H1 (cell line): ENCODE results near the gene SPTB. TPM values are rescaled to one million over a fixed set of nuclear protein-coding genes. Genes with fewer than 3 reads are reported as not detected.

Experiments
- CTCF ChIA-PET: fragments of 300-600 bp; sonication (Branson Sonifier 250); formaldehyde crosslinking; loops from one replicate; lab custom pipeline; 2021; ENCODE audit not compliant: partially characterized antibody; lab: Charles Lee
- POLR2A ChIA-PET: fragments of 300-600 bp; sonication (Branson Sonifier 250); formaldehyde crosslinking; loops from one replicate; lab custom pipeline; 2021; ENCODE audit warnings: inconsistent platforms; ENCODE audit not compliant: partially characterized antibody; lab: Charles Lee
- DNase-seq, 2 experiments: peaks; one replicate each; pipeline versions ENCODE4 v3.0.0 to v3.0.0-alpha.2; 2010 to 2022; ENCODE audit warnings: low spot score in 2 of 2, low read depth in 1 of 2, mixed read lengths in 1 of 2
- FAIRE-seq: peaks from 2 replicates; lab custom pipeline; 2011; peaks lifted over from hg19 to GRCh38; lab: Jason Lieb, UNC
- H2AFZ ChIP-seq: 2 replicates; pipeline ENCODE4 v1.8.1; 2012; ENCODE audit warnings: low read length, inconsistent platforms
- H2AK5ac ChIP-seq: 2 replicates; pipeline ENCODE4 v1.6.1; 2013; ENCODE audit warnings: low read depth, low read length
- H2BK120ac ChIP-seq: replicated peaks from 2 replicates; pipeline ENCODE3; 2013; ENCODE audit warnings: low read depth, low read length, inconsistent platforms
- H2BK12ac ChIP-seq: 2 replicates; pipeline ENCODE4 v1.6.1; 2013; ENCODE audit warnings: low read depth, low read length
- H2BK15ac ChIP-seq: 2 replicates; pipeline ENCODE4 v1.6.1; 2013; ENCODE audit warnings: low read length
- H2BK20ac ChIP-seq: 2 replicates; pipeline ENCODE4 v1.6.1; 2013; ENCODE audit warnings: low read length
- H2BK5ac ChIP-seq: 2 replicates; pipeline ENCODE4 v1.6.1; 2013; ENCODE audit warnings: low read depth, low read length
- H3K14ac ChIP-seq: 2 replicates; pipeline ENCODE4 v1.6.1; 2013; ENCODE audit warnings: inconsistent platforms; ENCODE audit not compliant: insufficient read length
- H3K18ac ChIP-seq: 2 replicates; pipeline ENCODE4 v1.6.1; 2013; ENCODE audit warnings: low read length; ENCODE audit errors: extremely low read depth
- H3K23ac ChIP-seq: 2 replicates; pipeline ENCODE4 v1.6.1; 2013; ENCODE audit warnings: inconsistent platforms; ENCODE audit not compliant: insufficient read length
- H3K23me2 ChIP-seq: 2 replicates; pipeline ENCODE4 v1.6.1; 2013; ENCODE audit warnings: low read depth, low read length
- H3K27ac ChIP-seq: 2 replicates; pipeline ENCODE4 v1.6.1; 2011; ENCODE audit warnings: low read depth, low read length, inconsistent platforms
- H3K27me3 ChIP-seq, 4 experiments: replicated peaks in 1 of 4; 1 replicate in 1 of 4; 2 replicates in 3 of 4; pipeline versions ENCODE4 v1.6.1 to v1.8.1; 2011 to 2013; ENCODE audit warnings: low read length in 3 of 4, mild to moderate bottlenecking in 3 of 4, inconsistent platforms in 2 of 4, mixed read lengths in 2 of 4, moderate library complexity in 1 of 4; ENCODE audit not compliant: control insufficient read depth in 3 of 4, insufficient read depth in 3 of 4; ENCODE audit errors: extremely low read depth in 1 of 4
- H3K36me3 ChIP-seq, 4 experiments: 2 replicates each; pipeline versions ENCODE4 v1.6.1 to v1.8.1; 2011 to 2013; ENCODE audit warnings: mild to moderate bottlenecking in 4 of 4, low read length in 3 of 4, moderate library complexity in 2 of 4, control low read depth in 1 of 4, inconsistent platforms in 1 of 4; ENCODE audit not compliant: insufficient read depth in 4 of 4, control insufficient read depth in 2 of 4
- H3K4ac ChIP-seq: replicated peaks from 2 replicates; pipeline ENCODE3; 2013; ENCODE audit warnings: low read length, low read depth, mixed read lengths, inconsistent platforms; ENCODE audit not compliant: insufficient read length
- H3K4me1 ChIP-seq, 4 experiments: replicated peaks in 1 of 4; 1 replicate in 1 of 4; 2 replicates in 3 of 4; pipeline versions ENCODE4 v1.6.1 to v1.8.1; 2011 to 2013; ENCODE audit warnings: low read length in 3 of 4, inconsistent platforms in 2 of 4, mixed read lengths in 1 of 4; ENCODE audit not compliant: insufficient read depth in 4 of 4, control insufficient read depth in 3 of 4
- H3K4me2 ChIP-seq, 2 experiments: 2 replicates each; pipeline versions ENCODE4 v1.6.1 to v1.8.1; 2011 to 2013; ENCODE audit warnings: low read depth in 2 of 2, low read length in 2 of 2, control low read depth in 1 of 2, inconsistent platforms in 1 of 2, mild to moderate bottlenecking in 1 of 2; ENCODE audit not compliant: insufficient read depth in 1 of 2
- H3K4me3 ChIP-seq, 4 experiments: fragments of 200-600, 300-600 bp in 1 of 4; sonication (generic), shearing (Covaris generic), sonication (Bioruptor Twin) in 1 of 4; 2 replicates each; pipeline versions ENCODE4 v1.5.1 to v1.8.1; 2011 to 2016; ENCODE audit warnings: low read length in 4 of 4, low read depth in 3 of 4, control low read depth in 2 of 4, inconsistent platforms in 2 of 4, mild to moderate bottlenecking in 2 of 4, mixed read lengths in 1 of 4, moderate library complexity in 1 of 4; ENCODE audit not compliant: insufficient read depth in 2 of 4; ENCODE audit errors: extremely low read depth in 1 of 4
- H3K56ac ChIP-seq: replicated peaks from 2 replicates; pipeline ENCODE3; 2013; ENCODE audit warnings: low read depth, mild to moderate bottlenecking, mixed read lengths, low read length, inconsistent platforms; ENCODE audit not compliant: insufficient read length
- H3K79me1 ChIP-seq: 2 replicates; pipeline ENCODE4 v1.6.1; 2013; ENCODE audit warnings: low read depth, low read length, control low read depth
- H3K79me2 ChIP-seq, 2 experiments: 2 replicates each; pipeline versions ENCODE4 v1.6.1 to v1.8.1; 2012 to 2013; ENCODE audit warnings: low read length in 2 of 2, mild to moderate bottlenecking in 2 of 2, inconsistent platforms in 1 of 2; ENCODE audit not compliant: insufficient read depth in 2 of 2, control insufficient read depth in 1 of 2
- H3K9ac ChIP-seq, 4 experiments: replicated peaks in 1 of 4; 1 replicate in 1 of 4; 2 replicates in 3 of 4; pipeline versions ENCODE4 v1.6.1 to v1.8.1; 2011 to 2013; ENCODE audit warnings: low read depth in 3 of 4, low read length in 3 of 4, control low read depth in 2 of 4, mild to moderate bottlenecking in 2 of 4, moderate library complexity in 2 of 4, inconsistent platforms in 1 of 4; ENCODE audit errors: extremely low read depth in 1 of 4
- H3K9me3 ChIP-seq, 2 experiments: 2 replicates each; pipeline versions ENCODE4 v1.6.1 to v1.8.1; 2012 to 2013; ENCODE audit warnings: mild to moderate bottlenecking in 2 of 2, moderate library complexity in 2 of 2, control low read depth in 1 of 2, inconsistent platforms in 1 of 2, low read depth in 1 of 2, low read length in 1 of 2, mixed read lengths in 1 of 2; ENCODE audit not compliant: insufficient read depth in 2 of 2
- H4K20me1 ChIP-seq, 2 experiments: replicated peaks in 1 of 2; 2 replicates each; pipeline versions ENCODE3 to v1.8.1; 2011 to 2013; ENCODE audit warnings: inconsistent platforms in 2 of 2, low read length in 2 of 2, mild to moderate bottlenecking in 1 of 2; ENCODE audit not compliant: insufficient read depth in 2 of 2, control insufficient read depth in 1 of 2
- H4K5ac ChIP-seq: 2 replicates; pipeline ENCODE4 v1.6.1; 2013; ENCODE audit warnings: low read length, low read depth, mixed read lengths, inconsistent platforms; ENCODE audit not compliant: insufficient read length
- H4K8ac ChIP-seq: 2 replicates; pipeline ENCODE4 v1.8.0; 2013; ENCODE audit warnings: mild to moderate bottlenecking, moderate library complexity, low read length, inconsistent platforms; ENCODE audit not compliant: insufficient read depth; ENCODE audit errors: extremely low read depth
- H4K91ac ChIP-seq: replicated peaks from 2 replicates; pipeline ENCODE3; 2013; ENCODE audit warnings: low read length, mixed read lengths, inconsistent platforms; ENCODE audit not compliant: insufficient read length
- CHD2 ChIP-seq: IDR thresholded peaks from 2 replicates; pipeline ENCODE4 v1.6.1; 2012; ENCODE audit warnings: low read length, improper control_type of control experiment
- GABPA ChIP-seq: IDR thresholded peaks from 2 replicates; pipeline ENCODE4 v1.6.1; 2011; ENCODE audit warnings: mild to moderate bottlenecking, low read length, moderate library complexity, borderline replicate concordance; ENCODE audit not compliant: insufficient read depth
- HDAC2 ChIP-seq, 2 experiments: fragments of 300-600 bp in 1 of 2; sonication (generic) in 1 of 2; IDR thresholded peaks; 2 replicates each; pipeline ENCODE4 v1.6.1; 2011 to 2012; ENCODE audit warnings: low read depth in 2 of 2, low read length in 2 of 2, mild to moderate bottlenecking in 2 of 2, moderate library complexity in 2 of 2, borderline replicate concordance in 1 of 2, inconsistent platforms in 1 of 2
- JUND ChIP-seq: IDR thresholded peaks from 2 replicates; pipeline ENCODE4 v1.6.1; 2011; ENCODE audit warnings: mild to moderate bottlenecking, improper control_type of control experiment, low read length
- KDM4A ChIP-seq: IDR thresholded peaks from one replicate; pipeline ENCODE4 v1.7.1; 2012; ENCODE audit warnings: low read depth, mild to moderate bottlenecking, moderate library complexity, low read length, inconsistent platforms; ENCODE audit not compliant: severe bottlenecking
- NRF1 ChIP-seq: IDR thresholded peaks from 2 replicates; pipeline ENCODE4 v1.6.1; 2011; ENCODE audit warnings: mild to moderate bottlenecking, low read depth, low read length, improper control_type of control experiment
- POU5F1 ChIP-seq: IDR thresholded peaks from 2 replicates; pipeline ENCODE4 v1.6.1; 2011; ENCODE audit warnings: low read depth, mild to moderate bottlenecking, low read length, moderate library complexity
- SP2 ChIP-seq: IDR thresholded peaks from 2 replicates; pipeline ENCODE4 v1.6.1; 2012; ENCODE audit warnings: mild to moderate bottlenecking, low read length, inconsistent platforms
- TBP ChIP-seq: IDR thresholded peaks from 2 replicates; pipeline ENCODE4 v1.6.1; 2011; ENCODE audit warnings: low read depth, low read length, improper control_type of control experiment
- WGBS, 2 experiments: shearing (Covaris generic) in 1 of 2; methylation state at CpG; one replicate each; pipeline versions ENCODE4 v1.1.6 to v1.1.7; 2013 to 2015; ENCODE audit warnings: low lambda C conversion rate in 2 of 2, mixed read lengths in 2 of 2, inconsistent platforms in 1 of 2, low coverage in 1 of 2, missing lambda C conversion rate in 1 of 2; ENCODE audit not compliant: insufficient replicate concordance in 2 of 2, insufficient coverage in 1 of 2, insufficient read length in 1 of 2; ENCODE audit errors: extremely low coverage in 1 of 2, missing lambda C conversion rate in 1 of 2; 5-methylcytosine and 5-hydroxymethylcytosine counted together
- polyA plus RNA-seq, 7 experiments: library from polyadenylated mRNA; depleted of rRNA in 3 of 7; stranded (reverse) in 5 of 7; unstranded in 2 of 7; fragments of >200 nt in 5 of 7; fragments of 200-250 nt in 2 of 7; gene quantifications; 1 replicate in 5 of 7; 2 replicates in 1 of 7; 4 replicates in 1 of 7; pipeline versions ENCODE4 v1.2.1 to v1.2.3, GENCODE V29; 2011 to 2013; ENCODE audit warnings: missing spikeins in 2 of 7, mixed read lengths in 2 of 7
- total RNA-seq: library from RNA; stranded (reverse); fragmentation: NEBNext Ultra II Directional; extraction: Animal tissue kit (Norgen Biotek cat#: 25700); gene quantifications from 2 replicates; pipeline ENCODE4 v1.2.1, GENCODE V29; 2021
- TF ChIP-seq, protein P1 (sequence below): IDR thresholded peaks from 2 replicates; pipeline ENCODE4 v1.6.1; 2011; ENCODE audit warnings: low read depth, mild to moderate bottlenecking, low read length; ENCODE audit not compliant: insufficient read depth

The SPTB gene
- total and polyA plus RNA-seq, 2 of the 8 experiments (the other 6 are each of a cell fraction or from before 2014, with no cell fraction given): 0.30 to 2.4 TPM

DNA sequence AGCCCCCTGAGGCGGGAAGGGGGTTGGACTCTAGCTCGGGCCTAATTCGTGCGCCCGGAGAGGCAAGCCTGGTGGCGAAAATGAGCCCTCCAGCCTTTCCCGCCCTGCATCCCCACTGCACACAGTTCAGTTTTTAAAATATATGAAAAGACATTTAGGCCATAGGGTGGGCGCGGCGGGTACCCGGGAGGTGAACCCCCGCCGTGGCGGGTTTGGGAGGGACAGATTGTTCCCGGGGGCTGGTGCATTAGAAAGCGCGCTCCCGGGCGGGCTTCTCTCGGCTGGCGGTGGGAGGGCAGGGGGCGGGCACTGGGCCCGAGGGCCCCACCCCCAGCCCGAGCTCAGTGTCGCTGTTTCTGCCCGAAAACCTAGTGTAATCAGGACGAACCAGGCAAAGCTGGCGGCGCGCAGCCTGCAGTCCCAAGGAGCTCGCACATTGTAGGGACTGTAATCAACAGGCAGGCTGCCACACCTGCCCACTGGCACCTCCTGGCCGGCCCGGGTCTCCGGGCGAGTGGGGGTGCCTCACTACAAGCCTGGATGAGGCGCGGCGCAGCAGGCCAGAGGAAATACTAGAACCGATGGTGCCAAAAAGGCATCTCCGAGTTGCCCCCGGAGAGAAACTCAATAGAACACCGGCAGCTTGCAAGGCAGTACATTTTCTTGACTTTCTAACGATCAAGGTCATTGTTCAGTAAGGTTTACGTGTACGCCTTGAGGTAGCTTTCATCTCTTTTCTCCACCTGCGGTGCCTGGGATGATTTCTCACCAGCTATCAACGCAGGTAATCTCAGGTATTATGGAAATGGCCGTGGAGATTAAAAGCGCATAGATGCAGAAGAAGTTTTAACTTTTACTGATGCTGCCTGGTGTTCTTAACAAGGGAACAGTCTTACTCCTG lies 764 bp upstream of the SPTB start:
- H3K18ac ChIP-seq: no peak overlapping the region; the same call in 1 of the 2 replicates
- H3K23ac ChIP-seq: no peak overlapping the region
- no peaks in the 10 kb centered on the region for H3K79me1 ChIP-seq
- DNase-seq (peak in 1 of 2 experiments; percentile 88), FAIRE-seq (no peak)
- no peak overlapping the region for H3K27ac ChIP-seq
- H2BK5ac ChIP-seq: peak overlapping the region; percentile 24; the same call in 1 of the 2 replicates
- H3K27me3 ChIP-seq: peaks cover 0 to 34% (median 24%) of the 10 kb centered on the region in 4 experiments; a peak in 6 of 7 replicates
- no peak overlapping the region; the same call in 1 of the 2 replicates for H4K8ac ChIP-seq
- POLR2A ChIA-PET: interaction anchor here (0.9 to 1.3 kb wide), 3 partner anchors 10 to 34 kb away, joined by 3 to 6 read pairs (median 5); partner anchors contain the start of gene CHURC1
- no peak overlapping the region for H3K4ac ChIP-seq
- no peak overlapping the region for H4K5ac ChIP-seq
- CTCF ChIA-PET: interaction anchor here (1.0 to 9.1 kb wide), 17 partner anchors 8 to 140 kb away, joined by 3 to 97 read pairs (median 8); no protein-coding TSS in a partner anchor
- H3K4me2 ChIP-seq: peak overlapping the region; percentile 98 to 99
- peaks cover 0 to 3% (median 1%) of the 10 kb centered on the region in 4 experiments; a peak in 5 of 7 replicates for H3K4me1 ChIP-seq
- H2AK5ac ChIP-seq: no peak overlapping the region
- peaks cover 8% of the 10 kb centered on the region; the same call in 1 of the 2 replicates for H3K23me2 ChIP-seq
- H2BK120ac ChIP-seq: no peak overlapping the region
- H2BK20ac ChIP-seq: no peak overlapping the region
- H4K20me1 ChIP-seq: no peaks in the 10 kb centered on the region
- peak overlapping the region; percentile 22 for H4K91ac ChIP-seq
- peak overlapping the region; percentile 89 for H2AFZ ChIP-seq
- H3K14ac ChIP-seq: no peak overlapping the region
- H3K9ac ChIP-seq: peak overlapping the region in 3 of 4 experiments; percentile 36 to 72 (median 55); a peak in 5 of 7 replicates
- no peaks in the 10 kb centered on the region for H3K9me3 ChIP-seq
- H2BK15ac ChIP-seq: no peak overlapping the region
- 5% methylated on average over 30 of the region's 49 CpGs; no CpG with 5 or more reads in 1 of the 2 experiments for WGBS, 2 experiments
- H3K4me3 ChIP-seq: peak overlapping the region; percentile 56 to 82 (median 66)
- H3K36me3 ChIP-seq: no peaks in the 10 kb centered on the region
- H3K79me2 ChIP-seq: no peaks in the 10 kb centered on the region
- H2BK12ac ChIP-seq: no peak overlapping the region
- H3K56ac ChIP-seq: no peak overlapping the region
- TF ChIP-seq NRF1: no peak
- TF ChIP-seq CHD2: no peak
- no peak for TF ChIP-seq SP2
- TF ChIP-seq JUND: no peak
- no peak for TF ChIP-seq POU5F1
- peak; percentile 63; the same call in 1 of the 2 replicates for TF ChIP-seq TBP
- TF ChIP-seq KDM4A: peak; percentile 55
- no peak for TF ChIP-seq HDAC2 (IDR thresholded peaks at IDR 0.05; ENCODE audit: borderline replicate concordance in 1 of 2, low read depth in 2 of 2, low read length in 2 of 2)
- no peak for TF ChIP-seq GABPA
- TF ChIP-seq, protein P1, sequence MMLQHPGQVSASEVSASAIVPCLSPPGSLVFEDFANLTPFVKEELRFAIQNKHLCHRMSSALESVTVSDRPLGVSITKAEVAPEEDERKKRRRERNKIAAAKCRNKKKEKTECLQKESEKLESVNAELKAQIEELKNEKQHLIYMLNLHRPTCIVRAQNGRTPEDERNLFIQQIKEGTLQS: no peak
